ENCODE data around the gene PHOX2A.
"Not testable (repeated sequence)": the region's sequence is repeated elsewhere in the genome, so short reads cannot be mapped to it uniquely, and the experiment has no call there.

The PHOX2A gene

DNA sequence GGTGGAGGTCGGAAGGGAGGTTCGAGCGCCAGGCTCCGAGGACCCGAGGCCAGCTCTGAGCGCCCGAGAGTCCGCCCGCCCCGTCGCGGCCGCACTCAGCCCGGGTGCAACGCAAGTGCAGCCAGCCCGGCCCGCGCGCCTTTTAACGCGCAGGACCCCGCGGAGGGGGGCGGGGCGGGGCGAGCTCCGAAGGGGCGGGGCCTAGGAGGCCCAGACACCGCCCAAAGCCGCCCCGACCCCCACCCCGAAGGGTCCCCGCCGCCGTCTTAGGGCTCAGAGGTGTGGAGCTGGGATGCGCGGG, at the start of gene PHOX2A:
PHOX2A (minus strand) TSS at position 117 of the 301 bp plus-strand sequence. CDS start 172 bp downstream, outside the sequence.
- DNase-seq (ENCODE audit: low spot score), result no peak

DNA sequence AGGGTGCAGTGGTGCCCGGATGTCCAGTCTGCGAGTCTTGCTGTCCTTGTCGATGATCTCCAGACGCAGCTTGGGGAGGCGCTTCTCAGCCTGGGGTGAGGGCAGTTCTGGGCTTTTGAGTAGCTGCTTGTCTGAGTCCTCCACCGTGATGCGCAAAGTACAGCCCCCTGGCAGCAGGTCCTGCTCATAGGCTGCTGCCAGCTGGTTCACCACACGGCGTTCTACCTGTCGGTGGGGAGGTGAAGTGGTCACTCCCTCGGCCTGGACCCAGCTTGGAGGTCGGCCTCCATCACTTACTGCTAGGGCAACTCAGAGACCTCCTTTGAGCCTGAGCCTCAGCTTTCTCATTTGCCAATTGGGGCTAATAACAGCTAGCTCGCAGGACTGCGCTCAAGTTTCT, 49.4 kb upstream of the PHOX2A start:
- no peak for DNase-seq (ENCODE audit: low spot score)

DNA sequence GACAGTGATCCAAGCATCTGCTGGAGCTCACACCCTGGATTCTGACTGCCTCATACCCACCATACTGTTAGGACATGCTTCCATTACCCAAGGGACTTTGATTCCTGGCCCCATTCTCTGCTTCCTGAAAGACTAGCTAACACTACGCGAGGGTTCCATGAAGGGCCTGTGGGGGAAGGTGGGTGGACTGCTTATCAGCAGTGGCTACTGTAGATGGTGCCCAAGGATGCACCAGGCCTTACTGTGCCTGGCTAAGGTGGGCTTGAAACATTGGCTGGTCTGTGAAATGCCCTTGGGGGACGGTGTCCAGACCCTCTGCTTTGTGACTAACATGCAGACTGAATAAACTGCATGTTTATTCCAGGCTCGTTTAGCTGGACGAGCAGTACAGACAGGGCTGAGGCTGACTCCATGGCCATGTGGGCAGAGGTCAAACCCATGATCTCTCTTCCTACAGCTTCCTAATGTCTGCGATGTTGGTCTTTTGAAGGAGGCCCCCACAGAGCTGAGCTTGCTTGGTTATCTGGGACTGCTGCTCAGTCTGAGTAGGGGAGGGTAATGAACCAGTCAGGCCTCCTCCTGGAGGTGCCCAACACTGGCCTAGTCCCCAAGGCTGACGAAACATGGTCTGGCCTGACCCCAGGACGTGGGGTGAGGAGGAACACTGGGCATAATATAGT, 48.3 kb upstream of the PHOX2A start:
- DNase-seq (ENCODE audit: low spot score), result no peak

DNA sequence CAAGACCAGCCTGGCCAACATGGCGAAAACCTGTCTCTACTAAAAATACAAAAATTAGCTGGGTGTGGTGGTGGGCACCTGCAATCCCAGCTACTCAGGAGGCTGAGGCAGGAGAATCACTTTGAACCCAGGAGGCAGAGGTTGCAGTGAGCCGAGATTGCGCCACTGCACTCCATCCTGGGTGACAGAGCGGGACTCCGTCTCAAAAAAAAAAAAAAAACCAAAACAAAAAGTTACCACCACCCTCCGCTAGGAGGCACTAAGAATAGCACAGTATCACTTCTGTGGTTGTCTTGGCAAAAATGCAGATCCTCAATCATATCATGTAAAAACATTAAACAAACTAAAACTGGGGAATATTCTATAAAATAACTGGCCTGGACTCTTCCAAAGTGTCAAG, 46.8 kb upstream of the PHOX2A start:
- not testable (repeated sequence) for DNase-seq (ENCODE audit: low spot score)

DNA sequence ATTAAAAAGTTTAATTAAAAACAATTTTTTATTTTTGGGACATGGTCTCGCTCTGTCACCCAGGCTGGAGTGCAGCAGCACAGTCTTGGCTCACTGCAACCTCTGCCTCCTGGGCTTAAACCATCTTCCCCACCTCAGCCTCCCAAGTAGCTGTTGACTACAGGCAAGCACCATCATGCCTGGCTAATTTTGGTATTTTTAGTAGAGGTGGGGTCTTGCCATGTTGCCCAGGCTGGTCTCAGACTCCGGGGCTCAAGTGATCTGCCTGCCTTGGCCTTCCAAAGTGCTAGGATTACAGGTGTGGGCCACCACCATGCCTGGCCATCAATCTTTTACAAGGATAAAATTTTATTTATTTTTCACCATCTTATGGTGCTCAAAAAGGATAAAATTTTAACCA, 43.3 kb upstream of the PHOX2A start:
- DNase-seq (ENCODE audit: low spot score), result no peak

DNA sequence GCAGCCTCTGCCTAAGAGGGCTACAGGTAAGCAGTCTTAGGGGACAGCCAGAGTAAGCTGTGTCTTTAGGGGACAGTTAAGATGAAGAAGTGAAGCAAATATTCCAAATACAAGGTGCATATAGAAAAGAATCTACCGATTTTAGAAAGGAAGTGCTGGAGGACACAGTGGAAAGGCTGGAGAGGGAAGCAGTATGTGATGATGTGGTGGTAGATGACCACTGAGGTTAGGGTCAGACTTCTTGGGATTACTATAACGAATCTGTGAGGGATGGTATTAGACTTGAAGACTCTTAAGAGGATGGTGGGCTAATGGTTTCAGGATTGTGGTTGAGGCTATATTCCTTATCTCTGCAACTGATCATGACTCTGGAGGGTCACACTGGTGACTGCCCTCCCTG, 40.0 kb upstream of the PHOX2A start:
- DNase-seq (ENCODE audit: low spot score), result no peak

DNA sequence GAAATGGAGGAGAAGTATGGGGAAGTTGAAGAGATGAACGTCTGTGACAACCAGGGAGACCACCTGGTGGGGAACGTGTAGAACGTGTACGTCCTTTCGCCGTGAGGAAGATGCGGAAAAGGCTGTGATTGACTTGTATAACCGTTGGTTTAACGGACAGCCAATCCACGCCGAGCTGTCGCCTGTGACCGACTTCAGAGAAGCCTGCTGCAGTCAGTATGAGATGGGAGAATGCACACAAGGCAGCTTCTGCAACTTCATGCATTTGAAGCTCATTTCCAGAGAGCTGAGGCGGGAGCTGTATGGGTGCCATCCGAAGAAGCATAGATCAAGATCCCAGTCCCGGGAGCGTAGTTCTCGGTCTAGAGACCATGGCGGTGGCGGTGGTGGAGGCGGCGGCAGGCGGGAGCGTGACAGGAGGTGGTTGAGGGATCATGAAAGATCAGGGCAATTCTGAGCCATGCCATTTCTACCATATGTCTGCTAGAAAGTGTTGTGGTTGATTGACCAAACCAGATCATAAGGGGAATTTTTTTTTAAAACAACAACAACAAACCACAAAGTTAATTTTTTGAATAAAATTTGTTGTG, 36.8 kb upstream of the PHOX2A start:
- no peak for DNase-seq (ENCODE audit: low spot score)

DNA sequence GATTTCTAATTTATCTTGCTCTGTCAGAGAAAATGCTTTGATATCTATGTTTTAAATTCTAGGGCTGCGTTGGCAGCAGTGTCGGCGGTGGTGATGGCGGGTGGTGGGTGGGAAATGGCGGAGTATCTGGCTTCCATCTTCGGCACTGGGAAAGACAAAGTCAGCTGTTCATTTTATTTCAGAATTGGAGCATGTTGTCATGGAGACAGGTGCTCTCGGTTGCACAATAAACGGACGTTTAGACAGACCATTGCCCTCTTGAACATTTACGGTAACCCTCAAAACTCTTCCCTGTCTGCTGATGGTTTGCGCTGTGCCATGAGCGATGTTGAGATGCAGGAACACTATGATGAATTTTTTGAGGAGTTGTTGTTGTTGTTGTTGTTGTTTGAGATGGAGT, 36.1 kb upstream of the PHOX2A start:
- no peak for DNase-seq (ENCODE audit: low spot score)

DNA sequence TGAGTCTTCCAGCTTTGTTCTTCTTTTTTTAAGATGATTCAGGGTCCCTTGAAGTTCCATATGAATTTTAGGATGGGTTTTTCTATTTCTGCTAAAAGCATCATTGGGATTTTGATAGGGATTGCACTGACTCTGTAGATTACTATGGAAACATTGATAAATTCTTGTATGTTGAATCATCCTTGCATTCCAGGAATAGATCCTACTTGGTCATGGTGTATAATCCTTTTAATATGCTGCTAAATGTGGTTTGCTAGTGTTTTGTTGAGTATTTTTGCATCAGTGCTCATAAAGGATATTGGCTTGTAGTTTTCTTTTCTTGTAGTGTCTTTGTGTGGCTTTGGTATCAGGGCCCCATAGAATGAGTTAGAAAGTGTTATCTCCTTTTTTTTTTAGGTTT, 34.9 kb upstream of the PHOX2A start:
- no peak for DNase-seq (ENCODE audit: low spot score)

DNA sequence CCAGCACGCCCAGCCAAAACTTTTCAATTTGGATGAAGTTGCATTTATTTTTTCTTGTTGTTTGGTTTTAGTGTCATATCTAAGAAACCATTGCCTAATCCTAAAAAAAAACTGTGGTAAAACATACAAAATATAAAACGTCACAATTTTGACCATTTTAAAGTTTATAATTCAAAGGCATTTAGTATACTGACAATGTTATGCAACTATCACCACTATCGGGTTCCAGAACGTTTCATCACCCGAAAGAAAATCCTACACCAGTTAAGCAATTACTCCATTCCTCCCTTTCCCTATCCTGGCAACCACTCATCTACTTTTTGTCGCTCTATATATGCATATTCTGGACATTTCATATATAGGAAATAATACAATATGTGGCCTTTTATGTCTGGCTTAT, 30.5 kb upstream of the PHOX2A start:
- no peak for DNase-seq (ENCODE audit: low spot score)

DNA sequence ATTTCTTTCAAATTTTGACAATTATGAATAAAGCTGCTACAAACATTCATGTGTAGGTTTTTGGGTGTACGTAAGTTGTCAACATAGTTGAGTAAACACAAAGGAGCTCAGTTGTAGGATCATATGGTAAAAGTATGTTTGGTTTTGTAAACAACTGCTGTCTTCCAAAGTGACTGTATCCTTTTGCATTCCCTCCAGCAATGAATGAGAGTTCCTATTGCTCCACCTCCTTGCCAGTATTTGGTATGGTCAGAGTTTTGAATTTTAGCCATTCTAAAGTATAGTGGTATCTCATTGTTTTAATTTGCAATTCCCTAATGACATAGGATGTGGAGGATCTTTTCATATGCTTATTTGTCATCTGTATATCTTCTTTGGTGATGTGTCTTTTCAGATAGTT, 28.0 kb upstream of the PHOX2A start:
- DNase-seq (ENCODE audit: low spot score), result no peak

DNA sequence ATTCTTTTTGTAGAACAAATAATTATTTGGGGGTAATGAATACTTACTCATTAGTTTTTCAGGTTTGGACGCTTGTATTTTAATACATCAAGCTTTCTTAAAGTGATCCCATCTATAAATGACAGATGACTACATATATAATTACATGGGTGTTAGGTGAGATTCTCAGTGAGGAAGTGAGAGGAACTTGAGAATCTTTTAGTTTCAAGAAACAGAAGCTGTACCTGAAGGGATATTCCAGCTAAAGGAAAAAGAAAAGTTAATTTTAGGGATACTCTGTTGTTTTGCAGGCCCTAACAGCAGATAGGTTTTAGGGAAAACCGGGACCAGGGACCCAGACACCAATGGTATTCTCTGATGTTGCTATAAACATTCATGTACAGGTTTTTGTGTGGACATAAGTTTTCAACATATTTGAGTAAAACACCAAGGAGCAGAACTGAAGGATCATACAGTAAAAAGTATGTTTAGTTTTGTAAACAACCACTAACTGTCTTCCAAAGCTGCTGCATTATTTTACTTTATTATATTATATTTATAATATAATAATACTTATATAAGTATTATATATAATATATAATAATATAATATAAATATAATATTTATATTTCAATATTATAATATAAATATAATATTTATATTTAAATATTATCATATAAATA, 24.1 kb upstream of the PHOX2A start:
- no peak for DNase-seq (ENCODE audit: low spot score)

DNA sequence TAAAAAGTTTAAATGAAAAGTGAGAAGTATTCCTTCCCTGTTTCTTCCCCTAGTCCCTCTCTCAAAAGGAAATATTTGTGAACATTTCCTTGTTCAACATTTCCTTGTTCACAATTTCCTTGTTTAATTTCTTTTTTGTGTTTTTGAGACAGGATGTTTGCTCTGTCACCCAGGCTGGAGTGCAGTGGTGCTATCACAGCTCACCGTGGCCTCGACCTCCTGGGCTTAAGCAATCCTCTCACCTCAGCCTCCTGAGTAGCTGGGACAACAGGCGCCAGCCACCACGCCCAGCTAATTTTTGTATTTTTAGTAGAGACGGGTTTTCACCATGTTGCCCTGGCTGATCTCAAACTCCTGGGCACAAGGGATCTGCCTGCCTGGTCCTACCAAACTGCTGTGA, 23.0 kb upstream of the PHOX2A start:
- DNase-seq (ENCODE audit: low spot score), result not testable (repeated sequence)

DNA sequence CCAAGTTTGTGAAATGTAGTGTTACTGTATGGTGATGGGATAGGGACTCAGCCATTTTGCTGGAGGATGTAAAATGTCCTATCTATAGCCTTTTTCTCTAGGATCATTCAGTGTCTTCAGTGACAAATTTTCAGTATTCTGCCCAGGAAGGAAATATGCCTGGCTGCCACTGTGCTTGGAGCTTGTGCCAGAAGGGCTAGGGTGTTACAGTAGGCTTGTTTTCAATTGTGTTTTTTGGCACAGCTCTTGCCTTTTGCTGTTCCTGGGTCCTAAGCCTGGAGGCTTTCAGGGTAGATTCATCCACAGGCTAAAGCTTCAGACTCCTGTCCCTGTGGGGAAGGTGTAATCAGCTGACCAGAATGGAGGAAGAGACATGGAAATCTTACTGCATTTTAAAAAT, 22.0 kb upstream of the PHOX2A start:
- DNase-seq (ENCODE audit: low spot score), result no peak

DNA sequence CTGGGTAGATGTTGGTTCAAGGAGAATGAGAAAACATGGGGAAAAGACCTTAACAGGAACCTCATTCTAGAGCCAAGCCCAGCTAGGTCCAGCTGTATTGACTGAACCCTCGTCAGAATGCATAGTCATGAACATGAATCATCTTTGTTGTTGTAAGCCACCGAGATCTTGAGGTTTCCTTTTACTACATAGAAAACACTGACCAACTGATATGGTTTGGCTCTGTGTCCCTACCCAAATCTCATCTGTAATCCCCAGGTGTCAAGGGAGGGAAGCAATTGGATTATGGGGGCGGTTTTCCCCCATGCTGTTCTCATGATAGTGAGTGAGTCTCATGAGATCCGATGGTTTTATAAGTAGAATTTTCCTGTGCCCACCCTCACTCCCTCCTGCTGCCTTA, 19.4 kb upstream of the PHOX2A start:
- DNase-seq (ENCODE audit: low spot score), result peak; percentile 18

DNA sequence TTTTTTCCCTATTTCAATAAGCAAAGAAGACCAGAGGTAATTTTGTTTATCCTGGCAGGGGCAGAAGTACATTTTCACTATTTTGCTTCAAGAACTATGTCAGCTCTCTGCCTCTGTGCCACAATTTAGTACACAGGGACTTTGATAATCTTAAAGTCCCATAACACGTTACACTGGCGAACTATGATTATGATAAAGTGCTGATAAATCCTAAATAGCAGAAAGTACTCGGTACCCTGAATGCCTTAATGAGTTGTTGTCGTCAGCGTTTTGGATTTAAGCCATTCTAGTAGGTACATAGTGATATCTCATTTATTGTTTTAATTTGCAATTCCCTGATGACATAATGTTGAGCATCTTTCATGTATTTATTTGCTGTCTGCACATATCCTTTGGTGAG, 16.6 kb upstream of the PHOX2A start:
- no peak for DNase-seq (ENCODE audit: low spot score)

DNA sequence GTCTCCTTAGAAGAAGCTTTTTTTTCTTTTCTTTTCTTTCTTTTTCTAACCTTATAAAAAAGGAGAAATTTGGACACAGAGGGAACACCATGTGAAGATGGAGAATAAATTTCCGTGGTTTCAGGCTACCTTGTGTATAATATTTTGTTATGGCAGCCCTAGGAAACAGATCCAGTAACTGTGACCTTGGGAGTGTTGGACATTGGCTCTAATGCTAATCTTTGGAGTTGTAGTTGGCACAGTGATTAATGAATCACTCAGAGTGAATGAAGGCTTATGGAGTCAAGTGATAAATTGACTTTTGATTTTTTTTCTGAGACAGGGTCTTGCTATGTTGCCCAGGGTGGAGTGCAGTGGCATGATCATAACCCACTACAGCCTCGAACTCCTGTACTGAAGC, 15.5 kb upstream of the PHOX2A start:
- no peak for DNase-seq (ENCODE audit: low spot score)

DNA sequence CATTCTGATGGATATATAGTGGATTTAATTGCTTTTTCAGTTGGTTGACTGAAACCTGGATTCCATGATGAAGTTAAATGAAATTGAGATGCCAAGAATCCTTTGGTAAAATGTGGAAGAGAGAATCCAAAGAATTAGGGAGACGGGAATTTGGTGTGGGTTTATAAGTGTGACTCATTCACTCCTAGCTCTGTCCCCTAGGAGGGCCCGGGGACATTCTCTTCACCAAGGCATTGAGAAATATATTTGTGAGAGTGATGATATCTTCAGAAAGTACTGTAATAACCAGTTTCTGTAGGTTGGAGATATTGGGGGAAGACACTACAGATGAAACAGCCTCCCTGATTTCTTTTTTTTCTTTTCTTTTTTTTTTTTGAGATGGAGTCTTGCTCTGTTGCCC, 13.6 kb upstream of the PHOX2A start:
- no peak for DNase-seq (ENCODE audit: low spot score)

DNA sequence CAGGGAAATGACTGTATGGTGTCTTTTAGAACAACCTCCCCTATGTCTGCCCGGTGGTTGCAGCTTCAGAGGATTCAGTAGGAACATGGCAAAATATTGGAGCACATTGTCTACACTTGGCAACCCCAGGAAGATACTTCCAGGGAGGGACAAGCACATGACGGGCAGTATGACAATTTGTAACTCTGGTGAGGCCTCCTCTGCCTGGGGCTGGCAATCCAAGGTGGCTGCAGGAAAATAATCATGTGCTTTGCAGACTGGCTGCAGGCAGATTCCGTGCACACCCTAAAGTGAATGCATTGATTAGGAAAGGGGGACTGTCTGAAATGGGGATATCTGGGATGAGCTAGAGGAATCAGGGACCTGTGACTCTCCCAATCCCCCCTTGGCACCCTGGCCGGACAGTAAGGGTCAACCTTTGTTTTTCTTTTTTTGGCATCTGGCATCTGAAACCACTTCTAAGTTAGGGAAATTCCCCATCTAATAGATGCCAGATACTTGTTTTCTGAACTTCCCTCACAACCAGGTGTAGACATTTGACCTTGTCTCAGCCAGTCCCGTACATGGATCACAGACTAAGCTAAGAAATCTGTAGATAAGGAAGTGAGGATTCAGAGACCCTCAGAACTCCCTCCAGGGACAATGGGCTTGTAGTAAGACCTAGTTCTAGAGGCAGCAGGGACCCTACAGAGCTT, 10.5 kb upstream of the PHOX2A start:
- no peak for DNase-seq (ENCODE audit: low spot score)

DNA sequence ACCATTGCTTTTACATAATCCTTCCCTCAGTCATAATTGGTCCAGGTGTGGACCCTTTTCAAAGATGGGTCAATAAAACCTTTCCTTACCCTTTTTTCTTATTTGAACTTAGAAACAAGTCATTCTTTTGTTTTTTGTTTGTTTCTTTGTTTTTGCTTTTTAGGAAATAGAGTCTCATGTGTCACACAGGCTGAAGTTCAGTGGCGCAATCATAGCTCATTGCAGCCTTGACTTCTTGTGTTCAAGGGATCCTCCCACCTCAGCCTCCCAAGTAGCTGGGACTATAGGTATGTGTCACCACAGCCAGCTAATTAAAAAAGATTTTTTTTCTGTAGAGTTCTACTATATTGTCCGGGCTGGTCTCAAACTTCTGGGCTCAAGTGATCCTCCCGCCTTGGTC, 9.4 kb upstream of the PHOX2A start:
- DNase-seq (ENCODE audit: low spot score), result no peak

DNA sequence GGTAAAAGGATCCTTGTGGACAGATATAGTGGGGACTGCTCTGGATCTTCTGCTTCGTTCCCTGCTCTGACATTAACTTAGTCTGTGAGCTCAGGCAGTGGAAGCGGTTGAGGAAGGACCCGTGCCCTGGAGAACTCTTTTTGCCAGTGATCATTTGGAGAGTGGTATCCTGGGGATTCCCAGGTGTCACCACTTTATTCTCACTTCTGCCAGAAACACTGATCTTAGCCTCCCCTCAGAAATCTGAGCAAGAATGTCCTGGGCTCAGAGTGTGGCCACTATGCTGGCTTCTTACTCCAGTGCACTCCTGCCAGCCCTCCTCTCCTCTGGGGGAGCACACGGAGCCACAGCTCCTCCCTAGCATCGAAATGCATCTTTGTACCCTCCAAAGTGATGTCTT, 7.6 kb upstream of the PHOX2A start:
- no peak for DNase-seq (ENCODE audit: low spot score)

DNA sequence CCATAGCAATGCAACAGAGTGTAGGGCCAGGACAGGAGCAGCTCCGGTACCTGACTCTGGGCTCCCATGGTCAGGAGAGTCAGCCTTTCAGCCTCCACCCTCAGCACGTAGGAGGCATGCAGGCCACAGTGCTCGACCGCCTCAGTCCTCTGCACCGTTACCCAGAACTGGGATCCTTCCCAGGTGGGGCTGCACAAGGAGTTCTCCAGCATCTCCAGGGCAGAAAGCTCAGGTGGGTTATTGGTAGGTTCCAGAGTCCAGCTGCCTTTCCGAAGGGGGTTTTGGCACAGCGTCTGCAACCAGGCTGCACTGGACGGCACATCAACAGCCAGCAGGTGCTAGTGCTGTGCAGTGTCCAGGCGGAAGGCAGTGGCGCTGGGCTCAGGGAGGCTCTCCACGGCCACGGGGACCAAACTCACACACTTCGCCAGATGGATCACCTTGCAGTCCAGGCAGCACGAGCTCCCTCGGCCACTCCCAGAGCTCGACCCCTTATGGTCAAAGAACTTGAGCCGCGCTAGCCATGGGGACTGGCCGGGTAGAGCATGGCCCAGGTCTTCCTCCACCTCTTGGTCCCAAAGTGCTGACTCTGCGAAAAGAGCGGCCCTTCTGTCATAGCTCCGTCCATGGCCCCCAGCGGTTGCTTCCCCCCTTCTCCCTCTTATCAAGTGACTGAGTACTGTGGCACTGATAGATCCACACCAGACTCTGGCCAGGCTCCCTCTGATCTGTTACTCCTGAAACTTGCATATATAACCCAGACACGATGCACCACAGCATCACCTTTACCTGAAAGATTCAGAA, 6.9 kb upstream of the PHOX2A start:
- DNase-seq (ENCODE audit: low spot score), result no peak

DNA sequence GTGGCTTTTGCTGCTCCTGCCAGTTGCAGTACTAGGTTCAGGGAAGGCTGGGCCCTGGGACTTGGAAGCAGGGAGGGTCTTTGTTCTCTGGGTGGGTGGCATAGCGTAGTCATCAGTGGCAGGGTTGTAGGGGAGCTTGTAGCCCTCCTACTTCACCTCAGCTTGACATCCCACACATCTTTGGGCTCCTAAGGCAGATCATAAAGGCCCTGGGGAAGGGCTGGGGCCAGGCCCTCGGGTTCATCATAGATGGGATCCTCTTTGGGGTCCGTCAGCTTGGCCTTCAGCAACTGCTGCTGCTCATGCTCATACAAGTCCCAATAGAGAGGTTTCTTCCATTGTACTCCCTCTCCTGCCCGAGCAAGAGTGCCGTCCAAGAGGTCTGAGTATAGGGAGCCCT, 6.0 kb upstream of the PHOX2A start:
- no peak for DNase-seq (ENCODE audit: low spot score)
